Calu3 (cell line): ENCODE measurements around the gene RAB5IF. TPM values are rescaled to one million over a fixed set of nuclear protein-coding genes. Genes with fewer than 3 reads are reported as not detected.

Experiments used
- BruUV-seq: library from RNA; stranded (reverse); fragments of 400-500 nt; replicated peaks from 2 replicates; lab custom pipeline; 2021; lab: Mats Ljungman, UMichigan
- CTCF ChIA-PET: fragments of 300-600 bp; sonication (Branson Sonifier 250); formaldehyde crosslinking; loops from one replicate; lab custom pipeline; 2022; ENCODE audit warnings: antibody characterized with exemption; lab: Charles Lee
- DNase-seq: peaks from one replicate; pipeline ENCODE4 v3.0.0; 2022
- H3K27ac Mint-ChIP-seq: one replicate; pipeline ENCODE4 v1.8.0; 2022; ENCODE audit warnings: mixed read lengths; ENCODE audit not compliant: unreplicated experiment
- H3K27me3 Mint-ChIP-seq: one replicate; pipeline ENCODE4 v1.8.0; 2022; ENCODE audit warnings: mixed read lengths; ENCODE audit not compliant: unreplicated experiment
- H3K36me3 Mint-ChIP-seq: one replicate; pipeline ENCODE4 v1.8.0; 2022; ENCODE audit warnings: mild to moderate bottlenecking, moderate library complexity, mixed read lengths; ENCODE audit not compliant: insufficient read depth, unreplicated experiment
- H3K4me1 Mint-ChIP-seq: one replicate; pipeline ENCODE4 v1.8.0; 2022; ENCODE audit warnings: mild to moderate bottlenecking, low read depth, mixed read lengths; ENCODE audit not compliant: unreplicated experiment
- H3K4me3 Mint-ChIP-seq: one replicate; pipeline ENCODE4 v1.8.0; 2022; ENCODE audit warnings: mild to moderate bottlenecking, low read depth, moderate library complexity, mixed read lengths; ENCODE audit not compliant: unreplicated experiment
- H3K9me3 Mint-ChIP-seq: one replicate; pipeline ENCODE4 v1.8.0; 2022; ENCODE audit warnings: low read depth, mixed read lengths; ENCODE audit not compliant: unreplicated experiment
- intact Hi-C: fragments of 100-400 bp; cut with micrococcal nuclease; formaldehyde crosslinking; loops from one replicate; pipeline ENCODE4 v1.10.0; 2022; ENCODE audit not compliant: unreplicated experiment
- total RNA-seq: library from RNA; stranded (reverse); gene quantifications from 2 replicates; pipeline ENCODE4 v1.2.3, GENCODE V29; 2022
- TF ChIP-seq, protein P1 (sequence below): fragments of 200-600 bp; IDR thresholded peaks from one replicate; pipeline ENCODE4 v1.8.0; 2022; ENCODE audit warnings: antibody characterized with exemption; ENCODE audit not compliant: unreplicated experiment

RAB5IF gene
- total RNA-seq, 1 experiment from 2014 or later, result 235 TPM

DNA sequence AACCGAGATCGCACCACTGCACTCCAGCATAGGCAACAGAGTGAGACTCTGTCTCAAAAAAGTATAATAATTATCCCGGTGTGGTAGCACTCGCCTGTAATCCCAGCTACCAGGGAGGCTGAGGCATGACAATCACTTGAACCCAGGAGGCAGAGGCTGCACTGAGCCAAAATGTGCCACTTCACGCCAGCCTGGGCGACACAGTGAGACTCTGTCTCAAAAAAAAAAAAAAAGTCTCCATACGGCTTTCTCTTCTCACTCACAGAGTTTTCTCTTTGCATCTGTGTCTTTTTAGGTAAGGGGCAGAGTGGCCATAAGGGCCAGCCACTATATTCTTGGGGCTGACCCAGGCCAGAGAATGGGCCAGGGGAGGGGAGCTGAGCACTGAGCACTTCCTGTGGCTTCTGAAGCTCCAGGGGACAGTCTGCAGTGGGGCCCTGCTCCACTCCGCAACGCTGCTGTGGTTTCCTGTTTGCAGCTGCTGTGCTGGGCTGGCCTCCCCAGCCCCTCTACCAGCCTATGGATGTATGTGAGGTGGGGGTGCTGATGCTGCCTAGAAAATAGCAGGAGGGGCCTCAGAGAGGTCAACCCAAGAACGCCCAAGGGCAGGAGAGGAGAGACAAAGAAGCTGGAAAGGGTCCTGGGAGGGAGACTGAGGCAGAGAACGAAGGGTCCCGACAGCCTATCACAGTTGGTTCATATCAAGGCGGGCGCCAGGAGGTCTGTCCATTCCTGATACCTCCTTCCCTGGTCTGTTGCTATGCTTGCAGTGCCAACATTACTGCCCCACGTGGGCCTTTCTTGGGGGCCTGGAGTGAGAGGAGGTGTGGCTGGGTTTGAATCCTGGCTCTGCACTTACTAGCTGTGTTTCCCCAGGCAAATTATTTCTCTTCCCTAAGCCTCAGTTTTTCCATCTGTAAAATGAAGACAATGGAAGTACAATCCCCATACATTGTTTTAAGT, 24.4 kb downstream of the RAB5IF start:
- intact Hi-C loops, result no loop called here
- BruUV-seq, result no TSS peak
- DNase-seq, result no peak
- CTCF ChIA-PET, result interaction anchor here (0.6 kb wide), 1 partner anchor 1675 kb away, joined by 8 read pairs; no protein-coding TSS in a partner anchor
- TF ChIP-seq, protein P1, sequence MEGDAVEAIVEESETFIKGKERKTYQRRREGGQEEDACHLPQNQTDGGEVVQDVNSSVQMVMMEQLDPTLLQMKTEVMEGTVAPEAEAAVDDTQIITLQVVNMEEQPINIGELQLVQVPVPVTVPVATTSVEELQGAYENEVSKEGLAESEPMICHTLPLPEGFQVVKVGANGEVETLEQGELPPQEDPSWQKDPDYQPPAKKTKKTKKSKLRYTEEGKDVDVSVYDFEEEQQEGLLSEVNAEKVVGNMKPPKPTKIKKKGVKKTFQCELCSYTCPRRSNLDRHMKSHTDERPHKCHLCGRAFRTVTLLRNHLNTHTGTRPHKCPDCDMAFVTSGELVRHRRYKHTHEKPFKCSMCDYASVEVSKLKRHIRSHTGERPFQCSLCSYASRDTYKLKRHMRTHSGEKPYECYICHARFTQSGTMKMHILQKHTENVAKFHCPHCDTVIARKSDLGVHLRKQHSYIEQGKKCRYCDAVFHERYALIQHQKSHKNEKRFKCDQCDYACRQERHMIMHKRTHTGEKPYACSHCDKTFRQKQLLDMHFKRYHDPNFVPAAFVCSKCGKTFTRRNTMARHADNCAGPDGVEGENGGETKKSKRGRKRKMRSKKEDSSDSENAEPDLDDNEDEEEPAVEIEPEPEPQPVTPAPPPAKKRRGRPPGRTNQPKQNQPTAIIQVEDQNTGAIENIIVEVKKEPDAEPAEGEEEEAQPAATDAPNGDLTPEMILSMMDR, result no peak
- H3K4me1 Mint-ChIP-seq, result peaks cover 2% of the 10 kb centered on the region
- H3K27ac Mint-ChIP-seq, result no peak overlapping the region
- no peaks in the 10 kb centered on the region for H3K36me3 Mint-ChIP-seq
- no peaks in the 10 kb centered on the region for H3K27me3 Mint-ChIP-seq
- no peaks in the 10 kb centered on the region for H3K9me3 Mint-ChIP-seq
- H3K4me3 Mint-ChIP-seq, result no peak overlapping the region

GRCh38 chr20:36631646-36632045, 26.1 kb downstream of the RAB5IF start:
- no peak overlapping the region for H3K4me3 Mint-ChIP-seq
- H3K9me3 Mint-ChIP-seq, result no peaks in the 10 kb centered on the region
- intact Hi-C loops, result no loop called here
- no peaks in the 10 kb centered on the region for H3K4me1 Mint-ChIP-seq
- H3K27ac Mint-ChIP-seq, result no peak overlapping the region
- no peak for DNase-seq
- no peaks in the 10 kb centered on the region for H3K36me3 Mint-ChIP-seq
- TF ChIP-seq, protein P1, result no peak
- H3K27me3 Mint-ChIP-seq, result no peaks in the 10 kb centered on the region
- BruUV-seq, result no TSS peak
- CTCF ChIA-PET, result no interaction called here

DNA sequence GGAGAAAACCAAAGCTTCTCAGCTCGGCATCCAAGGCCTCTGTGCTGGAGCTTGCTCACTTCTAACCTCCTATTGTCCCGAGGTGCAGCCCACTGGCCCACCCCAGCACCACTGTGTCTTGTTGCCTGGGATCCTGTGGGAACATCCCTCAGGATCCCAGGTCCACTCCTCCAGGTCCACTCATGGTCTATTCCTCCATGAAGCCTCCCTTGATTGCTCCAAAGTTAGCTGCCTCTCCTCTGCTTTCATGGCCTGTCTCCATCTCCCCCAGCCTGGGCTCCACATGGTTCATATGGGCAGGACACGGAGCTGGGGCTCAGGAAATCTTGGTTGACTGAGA, 26.5 kb downstream of the RAB5IF start:
- no peak for DNase-seq
- no TSS peak for BruUV-seq
- intact Hi-C loops, result no loop called here
- Mint-ChIP-seq H3K9me3 (no peaks in the 10 kb centered on the region), H3K27me3 (no peaks in the 10 kb centered on the region), H3K27ac (no peak overlapping the region), H3K4me3 (no peak overlapping the region), H3K36me3 (no peaks in the 10 kb centered on the region), H3K4me1 (no peaks in the 10 kb centered on the region)
- TF ChIP-seq, protein P1, result no peak
- CTCF ChIA-PET, result interaction anchor here (0.5 to 0.6 kb wide), 2 partner anchors 12 to 236 kb away, joined by 6 to 7 read pairs; no protein-coding TSS in a partner anchor

- no peak for DNase-seq
- TF ChIP-seq, protein P1, result no peak
- Mint-ChIP-seq H3K4me1 (no peaks in the 10 kb centered on the region), H3K4me3 (no peak overlapping the region), H3K9me3 (no peaks in the 10 kb centered on the region), H3K36me3 (no peaks in the 10 kb centered on the region), H3K27me3 (no peaks in the 10 kb centered on the region), H3K27ac (no peak overlapping the region)
- CTCF ChIA-PET, result interaction anchor here (0.5 to 0.9 kb wide), 3 partner anchors 13 to 235 kb away, joined by 3 to 7 read pairs (median 6); no protein-coding TSS in a partner anchor
- intact Hi-C loops, result no loop called here
- no TSS peak for BruUV-seq
These were observed 27.1 kb downstream of the RAB5IF start for GRCh38 chr20:36632487-36633284.
